GOT3 (cell line): Measurements from ENCODE around the gene HOXA5.

ENCODE experiments used
- DNase-seq: peaks from one replicate; lab custom pipeline; 2025; ENCODE audit warnings: mixed read lengths; lab: John Stamatoyannopoulos, UW

The HOXA5 gene

DNA sequence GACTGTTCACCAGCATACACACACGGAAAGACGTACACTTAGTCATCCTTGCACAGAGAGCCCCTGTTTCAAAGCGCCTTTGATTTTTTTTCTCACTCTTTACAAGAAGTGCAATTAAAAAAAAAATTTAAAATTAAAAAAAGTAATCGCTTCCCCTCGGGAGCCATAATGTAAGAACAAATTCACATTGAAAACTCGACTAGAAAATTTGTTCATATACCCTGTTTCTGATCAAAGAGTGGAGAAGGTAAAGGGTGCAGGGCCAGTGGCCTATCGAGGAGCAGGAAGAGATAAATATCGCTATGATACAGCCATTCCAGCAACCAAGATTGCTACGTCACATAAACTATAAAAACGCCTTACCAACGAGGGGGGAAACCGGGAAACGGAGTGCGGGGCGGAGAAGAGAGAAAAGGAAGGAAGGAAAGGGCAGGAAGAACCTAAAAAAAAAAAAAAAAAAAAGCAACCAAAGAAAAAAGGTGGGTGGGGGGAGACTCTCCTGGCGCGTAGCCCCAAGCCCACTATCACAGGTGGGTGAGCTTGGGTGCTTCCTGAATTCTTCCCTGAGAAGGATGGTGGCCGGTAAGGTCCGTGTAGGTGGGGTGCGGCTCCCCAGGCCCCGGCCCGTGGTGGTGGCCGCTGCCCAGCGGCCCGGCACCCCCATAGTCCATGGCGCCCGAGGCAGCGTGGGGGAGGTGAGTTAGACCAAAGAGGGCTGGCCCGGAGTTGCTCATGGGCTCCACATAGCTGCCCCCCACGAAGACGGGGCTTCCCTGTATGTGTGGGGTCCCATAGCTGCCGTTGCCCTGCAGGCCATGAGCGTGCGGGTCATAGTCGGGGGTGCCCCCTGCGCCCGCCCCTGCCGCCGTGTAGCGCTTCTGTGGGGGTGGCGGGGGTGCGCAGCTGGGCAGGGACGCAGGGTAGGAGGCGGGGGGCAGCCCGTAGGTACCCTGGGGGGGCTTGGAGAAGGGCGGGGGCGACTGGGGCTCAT, 35.8 kb downstream of the HOXA5 start:
- DNase-seq = no peak

DNA sequence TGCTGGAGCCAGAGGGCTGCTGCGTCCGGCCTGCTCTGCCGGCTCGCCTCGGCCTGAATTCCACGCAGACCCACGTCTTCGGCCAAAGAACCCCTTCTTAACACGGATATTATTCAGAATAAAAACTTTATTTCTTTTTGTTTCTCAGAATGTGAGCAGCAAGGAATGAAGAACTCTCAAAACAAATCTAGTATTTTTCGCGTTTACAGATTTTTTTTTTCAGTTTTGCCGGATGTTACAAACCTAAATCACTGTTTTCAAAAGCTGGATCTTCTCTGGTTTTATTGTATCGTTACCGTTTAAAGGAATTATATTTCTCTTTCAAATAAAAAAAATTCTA, 36.6 kb downstream of the HOXA5 start:
- no peak for DNase-seq

DNA sequence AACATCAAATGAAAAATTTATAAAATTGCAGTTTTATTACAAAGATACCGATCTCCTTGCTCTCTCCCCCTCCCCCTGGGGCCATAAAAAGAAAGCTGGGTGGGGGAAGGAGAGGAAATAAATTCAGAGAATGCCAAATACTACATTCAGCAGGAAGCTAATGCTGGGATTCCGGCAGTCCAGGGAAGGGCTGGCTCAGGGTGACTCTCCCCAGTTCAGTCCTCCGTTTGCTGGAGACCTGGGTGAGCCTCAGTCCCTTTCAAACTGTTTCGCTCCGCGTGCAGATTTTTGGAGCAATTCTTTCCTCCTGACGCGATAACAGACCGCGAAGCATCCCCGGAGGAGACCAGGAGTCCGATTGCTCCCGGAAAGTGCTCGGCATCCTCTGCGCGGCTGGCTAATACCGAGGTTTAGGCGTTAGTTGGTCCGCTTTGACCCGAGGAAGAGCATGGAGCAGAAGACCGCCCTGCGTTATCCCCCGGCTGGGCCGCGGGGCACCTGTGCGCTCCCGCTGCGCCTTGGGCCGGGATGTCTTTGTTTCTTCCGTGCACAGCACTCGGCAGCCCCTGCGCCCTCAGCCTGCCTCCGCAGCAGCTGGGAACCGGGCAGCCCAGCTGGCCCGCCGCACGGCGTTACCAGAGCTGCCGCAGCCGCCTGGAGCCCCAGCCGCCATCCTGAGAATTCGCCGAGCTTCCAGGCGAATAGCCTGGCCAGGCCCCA, 37.1 kb downstream of the HOXA5 start:
- DNase-seq = no peak

DNA sequence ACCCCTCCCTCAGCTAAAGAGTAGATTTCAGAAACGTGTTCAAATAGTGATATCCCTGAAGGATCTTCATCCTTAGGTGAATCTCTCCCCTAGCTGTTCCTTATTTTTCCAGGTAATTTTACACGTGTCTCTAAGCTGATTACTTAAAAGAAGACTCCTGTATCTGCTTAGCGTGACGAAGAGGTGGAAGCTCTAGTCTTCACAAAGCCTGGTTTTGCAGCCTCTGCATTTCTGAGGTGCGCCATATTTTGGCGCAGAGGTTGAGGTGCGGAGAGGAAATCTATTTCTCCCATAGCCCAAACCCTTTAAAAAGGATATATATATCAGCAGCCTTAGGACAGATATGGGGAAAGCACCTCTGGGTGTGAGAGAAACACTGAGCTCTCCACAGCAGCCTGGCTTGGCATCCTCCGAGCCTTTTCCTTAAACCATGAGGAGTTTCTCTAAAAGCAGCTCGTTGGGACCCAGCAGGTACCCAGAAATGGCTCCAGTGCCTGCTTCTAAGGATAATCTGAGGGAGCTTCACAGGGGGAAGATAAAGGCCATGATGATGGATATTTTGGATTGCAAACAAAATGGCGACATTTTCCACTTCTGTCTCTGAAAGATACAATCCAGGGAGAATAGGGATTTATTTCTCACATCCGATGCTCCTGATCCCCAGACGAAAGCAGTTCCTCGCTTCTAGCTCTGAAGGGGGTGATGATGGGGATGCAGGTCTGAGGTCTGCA, 38.0 kb downstream of the HOXA5 start:
- DNase-seq = no peak

DNA sequence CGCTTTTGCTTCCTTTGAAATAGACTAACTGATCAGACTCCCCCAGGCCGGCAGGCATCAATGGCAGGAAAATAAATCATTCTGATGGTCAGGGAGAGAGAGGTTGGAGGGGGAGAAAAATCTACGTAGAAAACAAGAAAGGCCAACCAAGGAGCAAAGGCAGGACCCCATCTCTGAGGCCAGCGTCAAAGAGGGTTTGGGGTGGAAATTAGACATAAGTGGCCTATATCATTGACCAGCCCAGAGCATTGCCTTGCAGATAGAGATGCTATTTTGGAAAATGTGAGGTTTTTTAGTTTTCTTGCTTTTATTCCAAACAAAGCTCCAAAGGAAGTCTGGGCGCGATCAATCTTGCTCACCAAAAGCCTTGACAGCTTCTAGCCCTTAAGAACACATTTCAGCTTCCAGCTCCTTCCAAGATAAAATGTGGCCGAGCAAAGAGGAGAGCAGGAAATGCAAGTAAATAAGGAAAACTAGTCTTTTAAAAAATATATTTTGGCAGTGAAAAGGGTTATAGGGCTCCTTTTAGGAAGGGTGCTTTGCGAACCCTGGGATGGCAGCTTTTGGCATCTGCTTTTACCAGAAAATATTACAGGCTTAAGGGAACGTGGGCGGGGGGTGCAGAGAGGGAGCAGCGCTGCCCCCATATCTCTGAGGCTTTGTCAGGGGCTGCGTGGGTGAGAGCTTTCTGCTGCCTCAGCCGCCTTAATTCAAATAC, 39.0 kb downstream of the HOXA5 start:
- no peak for DNase-seq

DNA sequence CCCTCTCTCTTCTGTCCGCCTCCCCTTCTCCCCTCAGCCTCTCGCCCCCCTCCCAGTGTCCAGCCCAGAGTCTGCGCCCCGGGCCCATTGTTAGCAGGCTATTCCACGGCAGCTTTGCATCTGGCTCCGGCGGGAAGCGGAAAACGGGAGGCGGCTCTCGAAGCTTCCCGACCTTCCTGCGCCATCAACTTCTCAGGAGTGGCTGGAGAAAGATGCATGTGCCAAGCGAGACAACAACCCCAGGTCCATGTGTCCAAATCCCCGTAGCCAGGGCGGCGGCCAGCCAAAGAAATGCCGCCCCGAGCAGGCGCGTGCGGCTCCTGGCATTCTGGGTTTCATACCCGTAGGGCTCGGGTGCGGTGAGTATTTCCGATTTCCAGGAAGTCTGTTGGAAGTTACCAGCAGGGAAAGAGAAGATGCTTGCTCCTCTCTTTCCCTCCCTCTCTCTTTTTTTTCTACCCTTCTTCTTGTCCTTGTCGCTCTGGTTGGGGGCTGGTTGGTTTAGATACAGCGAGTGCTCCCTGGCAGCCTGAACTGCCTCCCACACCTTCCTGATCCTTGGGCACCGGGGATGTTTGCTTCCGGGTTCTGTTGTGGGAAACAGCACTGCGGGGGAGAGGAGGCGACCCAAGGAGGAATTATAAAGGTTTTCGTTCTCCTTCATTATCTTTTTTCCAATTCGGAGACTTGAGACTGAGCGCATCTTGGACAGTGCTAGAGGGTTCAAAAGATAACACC, 39.8 kb downstream of the HOXA5 start:
- no peak for DNase-seq

DNA sequence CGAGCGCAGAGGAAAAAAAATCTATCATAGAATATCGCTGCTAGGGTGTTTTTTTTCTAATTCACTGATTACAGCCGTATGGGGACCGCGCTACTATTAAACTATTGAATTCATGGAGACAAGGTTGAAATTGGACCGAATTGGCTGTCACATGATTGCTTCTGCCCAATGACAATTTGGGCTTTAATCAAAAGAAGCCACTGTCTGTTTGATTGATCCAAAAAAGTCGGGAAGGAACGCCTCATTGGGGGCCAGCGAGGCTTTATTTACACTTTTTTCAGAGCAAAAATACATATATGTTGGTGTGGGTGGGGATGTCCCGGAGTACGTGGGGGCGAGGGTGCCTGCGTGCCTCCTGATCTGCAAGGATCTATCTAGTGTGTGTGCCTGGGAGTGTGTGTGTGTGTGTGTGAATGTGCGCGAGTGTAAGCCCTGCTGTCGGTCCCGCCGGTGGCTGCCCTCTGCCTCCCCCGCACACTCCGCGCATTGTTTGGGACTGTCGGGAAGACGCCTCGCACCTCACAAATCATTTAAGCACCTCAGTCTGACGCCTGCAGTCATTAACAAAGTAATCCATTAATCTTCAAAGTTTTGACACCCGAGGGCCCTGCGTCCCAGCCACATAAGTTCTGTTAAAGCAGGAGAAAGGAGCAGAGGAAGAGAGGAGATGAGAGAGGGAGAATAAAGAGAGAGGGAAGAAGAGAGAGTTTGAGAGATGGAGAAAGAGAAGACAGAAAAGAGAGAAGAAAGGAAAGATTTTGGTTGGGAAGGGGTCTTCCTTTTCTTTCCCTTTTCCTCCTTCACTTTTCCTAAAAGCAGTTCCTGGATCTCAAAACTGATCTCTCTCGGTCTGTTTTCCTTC, 40.7 kb downstream of the HOXA5 start, which contains the start of gene HOXA2:
HOXA2 (minus strand) TSS at position 103 of the 862 bp plus-strand sequence. CDS start 183 bp downstream, outside the sequence.
- no peak for DNase-seq

DNA sequence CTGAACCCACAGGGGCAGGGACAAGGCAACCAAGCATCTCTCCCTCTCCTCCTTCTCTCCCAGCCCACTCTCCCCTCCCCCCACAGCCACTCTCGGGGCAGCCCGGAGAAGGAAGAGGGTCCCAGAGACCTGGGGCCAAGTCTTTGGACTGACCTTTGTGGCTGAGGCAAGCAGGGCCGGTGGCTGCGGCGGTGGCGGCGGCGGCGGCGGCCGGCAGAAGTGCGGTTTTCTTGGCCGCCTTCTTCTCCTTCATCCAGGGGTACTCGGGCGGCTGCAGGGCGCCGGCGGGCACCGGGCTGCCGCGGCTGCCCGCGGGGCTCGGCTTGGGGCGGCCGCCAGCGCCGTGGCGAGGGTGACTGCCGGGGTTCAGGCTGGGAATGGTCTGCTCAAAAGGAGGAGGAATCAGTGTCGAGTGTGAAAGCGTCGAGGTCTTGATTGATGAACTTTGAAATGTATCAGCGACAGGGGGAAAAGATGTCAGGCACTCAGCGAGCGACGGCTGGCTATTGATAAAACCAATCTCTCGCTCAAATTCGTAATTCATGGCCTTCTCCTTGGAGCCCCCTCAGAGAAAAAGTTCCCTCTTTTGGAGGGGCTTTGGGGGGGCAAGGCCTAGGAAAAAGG, 41.4 kb downstream of the HOXA5 start:
- no peak for DNase-seq

DNA sequence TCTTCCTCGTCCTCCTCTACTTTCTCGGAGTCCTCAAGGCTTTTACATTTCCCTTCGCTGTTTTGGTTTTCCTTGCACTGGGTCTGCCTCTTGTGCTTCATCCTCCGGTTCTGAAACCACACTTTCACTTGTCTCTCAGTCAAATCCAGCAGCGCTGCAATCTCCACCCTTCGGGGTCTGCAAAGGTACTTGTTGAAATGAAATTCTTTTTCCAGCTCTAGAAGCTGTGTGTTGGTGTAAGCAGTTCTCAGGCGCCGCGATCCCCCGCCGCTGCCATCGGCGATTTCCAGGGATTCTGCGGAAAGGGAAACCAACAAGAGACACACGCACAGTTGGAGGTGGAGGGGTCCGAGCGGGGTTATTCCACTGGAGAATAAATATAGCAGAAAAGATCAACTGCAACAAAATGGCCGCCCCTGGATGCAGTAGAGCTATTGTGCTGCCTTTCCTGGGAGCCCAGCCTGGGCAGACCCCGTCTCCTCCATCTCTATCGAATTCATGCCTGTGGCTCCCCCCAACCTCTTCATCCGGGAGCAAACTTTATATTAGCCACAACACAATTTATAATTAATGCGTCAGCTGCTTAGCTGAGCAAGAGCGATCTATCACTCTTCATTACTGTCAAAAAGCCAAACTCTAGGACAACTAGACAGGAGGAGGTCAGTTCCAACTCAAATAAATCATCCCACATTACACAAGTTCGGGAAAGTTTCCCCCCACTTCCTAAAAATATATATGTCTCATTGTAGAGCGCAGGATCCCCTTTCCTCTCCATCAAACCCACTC, 42.1 kb downstream of the HOXA5 start:
- DNase-seq = no peak

DNA sequence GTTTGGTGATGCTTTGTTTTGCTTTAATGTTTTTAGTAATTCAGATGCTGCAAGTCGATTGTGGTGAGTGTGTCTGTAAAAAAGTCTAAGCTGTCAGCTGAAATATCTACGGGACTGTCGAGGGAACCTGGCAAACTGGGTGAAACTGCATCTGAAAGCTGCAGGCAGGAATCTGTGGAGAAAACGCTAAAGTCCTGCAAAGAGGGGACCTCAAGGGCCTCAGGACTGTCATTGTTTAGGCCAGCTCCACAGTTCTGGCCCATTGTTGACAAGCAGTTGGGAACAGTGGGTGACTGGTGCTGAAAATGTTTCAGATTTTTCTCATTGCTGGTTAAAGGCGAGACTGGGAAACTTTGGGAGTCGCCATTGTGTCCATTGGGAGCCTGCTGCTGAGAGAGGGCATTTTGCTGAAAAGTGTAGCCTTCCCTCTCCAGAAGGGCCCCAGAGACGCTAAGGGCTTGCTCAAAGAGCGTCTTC, 42.7 kb downstream of the HOXA5 start:
- no peak for DNase-seq

DNA sequence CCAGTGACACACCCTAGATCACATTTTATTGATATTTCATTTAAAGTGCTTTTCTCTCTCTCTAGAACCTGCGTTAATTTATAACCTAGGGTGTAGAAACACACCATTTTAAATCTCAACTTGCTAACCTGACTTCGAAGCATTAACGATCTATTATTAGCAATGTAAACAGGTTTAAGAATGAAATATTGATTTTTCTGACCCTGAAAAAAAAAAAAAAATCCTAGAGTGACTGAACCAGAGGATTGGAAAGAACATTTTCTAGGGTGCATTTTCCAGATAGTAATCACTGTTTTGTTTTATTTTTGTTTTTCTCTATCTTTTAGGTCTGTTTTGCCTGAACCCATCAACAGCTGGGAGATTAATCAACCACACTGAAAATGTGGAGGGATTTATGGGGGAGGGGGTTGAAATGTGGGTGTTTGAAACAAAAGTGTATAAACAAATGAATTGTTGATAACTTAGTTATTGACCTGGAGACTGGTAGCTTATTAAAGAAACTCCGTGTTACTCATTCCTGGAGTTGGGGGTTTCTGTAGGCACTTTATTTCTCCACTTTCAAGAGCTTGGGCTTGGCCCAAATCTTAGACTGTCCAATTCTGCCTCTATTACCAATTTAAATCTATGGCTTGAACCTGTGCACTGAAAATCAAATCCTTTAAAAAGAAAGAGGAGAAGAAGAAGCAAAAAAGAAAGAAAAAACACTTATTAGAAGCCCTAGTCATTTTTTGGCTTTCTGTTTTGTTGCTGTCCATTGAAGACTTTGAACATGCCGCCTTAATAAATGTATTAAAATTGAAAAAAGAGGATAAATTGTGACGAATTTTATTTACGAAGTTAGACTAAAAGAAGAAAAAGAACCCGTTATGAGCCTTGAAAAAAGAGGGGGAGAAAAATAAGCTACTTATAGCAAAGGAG, 43.8 kb downstream of the HOXA5 start:
- no peak for DNase-seq

DNA sequence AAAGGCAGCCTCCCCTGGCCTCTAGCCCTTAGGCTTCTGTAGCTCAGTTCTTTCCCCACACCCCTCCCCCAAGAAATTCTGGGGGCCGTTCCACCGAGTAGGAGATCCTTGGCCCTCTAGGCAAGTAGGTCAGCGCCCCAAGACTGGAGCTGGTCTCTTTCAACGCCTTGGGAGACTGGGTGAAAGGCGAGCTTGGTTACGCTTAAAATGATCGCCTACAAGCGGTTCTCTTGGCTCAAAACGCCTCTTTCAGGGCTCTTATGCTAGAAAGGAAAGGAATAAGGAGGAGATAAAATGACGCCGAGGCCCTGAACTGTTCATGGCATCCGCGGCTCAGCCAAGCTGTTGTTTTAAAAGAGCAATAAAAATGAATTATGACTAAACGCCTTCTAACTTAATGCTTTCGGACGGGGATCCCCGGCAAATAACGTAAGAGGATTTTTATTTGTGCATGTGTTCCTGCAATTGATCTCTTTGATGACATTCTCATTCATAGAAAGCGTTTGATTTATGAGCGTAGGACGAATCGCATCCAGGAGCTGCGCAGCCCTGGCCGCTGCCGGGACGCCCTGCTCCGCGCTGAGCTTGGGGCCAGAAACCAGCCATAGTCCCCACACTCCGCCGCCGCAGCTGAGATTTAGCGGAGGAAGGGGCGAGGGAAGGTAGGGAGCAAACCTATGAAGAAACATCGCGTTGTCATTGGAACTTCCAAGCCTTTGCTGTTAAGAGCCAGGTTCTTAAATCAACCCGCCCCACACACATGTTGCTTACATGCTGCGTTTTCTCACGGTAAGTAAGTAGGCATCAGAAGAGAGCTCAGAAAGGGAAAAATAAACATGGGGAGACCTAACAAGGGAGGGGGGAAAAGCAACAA, 44.7 kb downstream of the HOXA5 start:
- DNase-seq = no peak

DNA sequence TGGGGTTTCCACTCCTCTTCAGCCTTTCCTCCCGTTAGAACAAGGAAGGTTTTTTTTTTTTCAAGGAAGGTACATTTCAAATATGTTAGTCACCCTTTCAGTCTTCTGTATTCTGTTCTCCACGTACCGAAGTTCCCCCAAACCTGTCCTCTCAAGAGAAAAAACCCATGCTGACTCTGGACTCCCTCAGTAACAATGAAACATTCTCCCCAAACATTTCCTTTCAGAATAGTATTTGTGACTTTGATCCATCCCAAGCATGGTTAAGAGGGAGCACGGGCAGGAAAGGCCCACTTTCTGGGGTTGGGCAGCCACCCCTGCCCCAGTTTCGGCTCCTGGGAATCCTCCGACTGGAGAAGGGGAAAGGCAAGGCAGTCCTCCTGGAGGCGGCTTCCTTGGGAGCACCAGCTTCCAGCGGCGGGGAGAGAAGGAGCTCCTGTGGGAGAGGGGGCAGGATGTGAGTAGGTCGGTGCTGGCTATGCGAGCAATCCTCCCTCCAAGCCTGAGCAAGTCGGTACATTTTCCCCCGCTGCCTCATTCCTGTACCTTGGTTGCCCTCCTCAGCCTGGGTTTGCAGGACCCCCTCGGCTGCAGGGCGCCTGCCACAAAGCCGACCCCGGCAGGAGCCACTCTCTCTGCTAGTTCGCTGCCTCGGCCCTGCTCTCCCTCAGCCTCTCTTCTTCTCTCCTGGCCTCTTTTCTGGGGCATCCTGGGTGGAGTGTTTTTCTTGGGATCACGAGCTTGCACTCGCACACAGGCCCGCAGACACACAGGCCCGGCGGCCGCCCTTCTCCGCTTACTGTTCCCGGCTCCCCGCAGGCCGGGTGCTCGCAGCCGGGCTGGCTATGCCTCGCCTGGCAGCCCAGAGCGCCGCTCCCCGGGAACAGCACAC, 45.5 kb downstream of the HOXA5 start:
- no peak for DNase-seq

DNA sequence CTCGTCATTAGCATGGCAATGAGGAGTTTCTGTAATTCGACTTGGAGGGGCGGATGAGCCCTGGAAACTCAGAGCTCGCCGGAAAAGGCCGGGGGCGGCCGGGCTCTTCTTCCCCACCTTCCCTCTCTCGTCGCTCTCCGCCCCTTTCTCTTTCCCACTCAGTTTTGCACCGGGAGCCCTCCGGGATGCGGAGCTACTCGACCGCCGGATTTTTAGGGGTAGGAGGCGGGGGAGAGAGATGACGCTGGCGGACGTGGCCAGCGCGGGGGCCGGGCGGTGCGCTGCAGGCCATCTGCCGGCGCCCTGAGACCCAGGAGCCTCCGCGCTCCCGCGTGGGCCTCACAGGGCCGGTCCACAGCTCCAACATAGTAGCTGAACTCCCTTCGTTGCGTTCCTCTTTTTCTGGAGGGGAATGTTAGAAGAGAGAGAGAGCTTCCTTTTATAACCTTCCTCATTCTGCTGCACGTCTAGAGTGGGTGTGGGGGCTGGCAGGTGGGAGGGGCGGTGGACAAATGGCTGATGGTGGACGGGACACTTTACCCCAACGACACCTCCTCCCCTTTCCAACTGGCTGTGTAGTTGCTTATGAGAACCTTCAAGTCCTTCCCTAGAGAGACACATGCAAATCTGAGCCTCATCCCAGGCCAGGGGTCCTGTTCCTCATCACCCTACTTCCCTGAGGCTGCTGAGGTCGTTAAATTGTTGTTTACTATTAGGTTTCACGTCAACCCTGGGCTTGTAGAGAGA, 46.5 kb downstream of the HOXA5 start:
- no peak for DNase-seq
